HG03103 (cell line): ENCODE measurements around the gene EEF1AKMT1.
A peak's percentile ranks its signal among the peaks of the same experiment; 100 is the strongest.

Experiments used
- ATAC-seq: cut with Tn5 transposase; IDR thresholded peaks from one replicate; pipeline ENCODE4 v1.9.1; 2021; ENCODE audit warnings: low read depth; ENCODE audit not compliant: unreplicated experiment

Gene EEF1AKMT1

DNA sequence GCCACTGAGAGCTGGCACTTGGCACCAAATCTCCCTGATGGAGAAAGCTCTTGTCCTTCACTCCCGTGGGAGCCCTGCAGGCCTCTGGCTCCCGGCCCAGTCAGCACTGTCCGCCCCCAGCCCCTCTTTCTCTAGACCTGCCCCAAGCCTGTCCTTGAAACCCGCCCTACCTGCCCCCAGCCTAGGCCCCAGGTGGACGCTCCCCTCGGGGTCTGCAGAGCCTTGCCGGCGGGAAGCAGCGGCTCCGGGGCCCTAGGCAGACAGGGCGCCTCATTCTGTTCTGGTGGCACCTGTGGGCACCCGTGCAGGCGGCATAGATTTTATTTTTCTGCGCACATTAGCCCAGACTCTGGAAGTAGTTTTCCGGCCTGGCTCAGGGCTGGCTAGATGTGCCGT, 52.7 kb downstream of the EEF1AKMT1 start:
- no peak for ATAC-seq

DNA sequence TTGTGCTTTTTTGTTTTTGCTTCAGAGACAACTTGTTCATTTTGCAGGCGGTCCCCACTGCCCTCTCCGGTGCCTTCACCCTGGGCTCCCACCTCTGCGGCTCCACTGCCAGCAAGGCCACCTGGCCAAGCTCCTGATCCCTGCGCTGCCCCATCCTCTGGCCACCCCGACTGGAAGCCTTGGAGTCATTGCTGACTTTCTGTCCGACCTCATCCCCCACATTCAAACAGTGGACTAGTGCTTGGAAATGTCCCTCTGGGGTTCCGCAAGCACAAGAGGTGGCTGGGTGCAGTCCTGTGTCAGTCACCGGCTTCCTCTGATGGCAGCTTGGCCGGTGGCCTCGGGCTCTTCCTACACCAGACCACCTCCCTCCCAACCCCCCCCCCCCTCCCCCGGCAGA, 53.3 kb downstream of the EEF1AKMT1 start:
- no peak for ATAC-seq

DNA sequence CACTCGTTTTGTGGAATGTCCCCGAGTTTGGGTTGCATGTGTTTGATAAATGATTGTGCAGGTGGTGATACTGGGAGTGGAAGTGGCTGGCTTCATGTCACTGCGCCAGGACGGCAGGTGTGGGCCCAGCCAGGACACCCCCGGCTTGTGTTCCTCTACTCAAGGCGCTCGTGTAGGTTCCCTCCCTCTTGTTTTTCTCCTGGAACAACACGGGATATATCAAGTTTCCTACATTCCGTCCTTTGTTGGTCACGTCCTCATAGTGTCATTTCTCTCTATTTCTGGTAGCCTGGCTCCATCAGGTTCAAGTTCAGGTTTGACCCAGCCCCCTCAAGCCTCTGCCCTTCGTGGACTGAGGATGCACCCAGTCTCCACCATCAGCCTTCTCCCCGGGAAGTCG, 54.0 kb downstream of the EEF1AKMT1 start:
- ATAC-seq, result no peak

DNA sequence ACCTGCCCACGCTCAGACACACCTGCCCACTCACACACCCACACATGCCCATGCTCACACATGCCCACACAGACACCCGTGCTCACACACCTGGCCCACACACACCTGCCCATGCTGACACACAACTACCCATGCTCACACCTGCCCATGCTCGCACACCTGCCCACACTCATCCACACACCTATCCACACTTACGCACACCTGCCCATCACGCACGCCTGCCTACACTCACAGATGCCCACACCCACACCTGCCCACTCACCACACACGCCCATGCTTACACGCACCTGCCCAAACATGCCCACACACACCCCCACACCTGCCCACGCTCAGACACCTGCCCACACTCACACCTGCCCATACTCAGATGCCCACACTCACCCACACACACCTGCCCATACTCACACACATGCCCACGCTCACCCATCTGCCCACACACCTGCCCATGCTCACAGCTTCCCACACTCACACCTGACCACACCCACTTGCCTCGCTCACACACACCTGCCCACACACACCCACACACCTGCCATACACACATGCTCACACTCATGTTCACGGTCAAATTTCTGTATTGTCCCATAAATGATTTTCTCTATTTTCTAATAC, 54.7 kb downstream of the EEF1AKMT1 start:
- ATAC-seq, result no peak

DNA sequence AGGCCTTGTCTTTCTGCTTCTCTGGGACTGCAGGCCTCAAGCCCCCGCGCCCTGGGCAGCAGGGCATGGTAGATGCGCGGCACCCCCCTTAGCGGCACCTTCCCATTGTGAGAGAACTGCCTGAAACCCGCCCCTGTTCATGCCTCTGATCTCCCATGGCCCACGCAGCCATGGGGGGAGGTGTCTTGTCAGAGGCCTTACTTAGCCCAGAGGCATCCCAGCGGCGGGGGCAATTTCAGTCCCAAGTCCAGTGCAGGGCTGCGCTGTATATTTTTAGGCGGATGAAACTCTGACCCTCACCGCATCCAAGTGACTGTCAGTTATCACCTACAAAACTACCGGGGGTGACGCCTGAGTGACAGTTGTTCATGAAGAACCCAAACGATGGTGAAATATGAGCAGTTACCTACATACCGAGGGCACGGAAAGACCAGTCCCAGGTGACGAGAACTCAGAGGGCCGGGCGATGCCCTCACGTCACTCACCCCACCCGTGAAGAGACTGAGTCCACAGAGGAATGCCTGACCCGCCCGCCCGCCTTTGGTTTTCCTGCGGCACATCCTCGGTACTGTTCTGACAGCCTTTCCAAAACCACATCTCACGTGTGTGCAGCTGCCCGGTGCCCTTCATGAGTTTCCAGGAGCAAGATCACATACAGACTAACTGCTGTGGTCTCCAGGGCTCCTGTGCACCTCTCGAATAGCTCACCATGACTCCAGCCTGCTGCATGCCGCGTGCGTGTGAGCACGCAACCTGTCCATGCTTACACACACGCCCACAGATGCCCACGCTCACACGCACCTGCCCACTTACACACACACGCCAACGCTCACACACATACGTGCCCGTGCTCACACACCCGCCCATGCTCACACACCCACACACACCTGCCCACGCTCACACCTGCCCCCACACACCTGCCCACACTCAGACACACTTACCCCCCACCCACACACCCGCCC, 55.9 kb downstream of the EEF1AKMT1 start:
- no peak for ATAC-seq

- no peak for ATAC-seq
Observed at GRCh38 chr13:20716951-20717350, 56.8 kb downstream of the EEF1AKMT1 start.

DNA sequence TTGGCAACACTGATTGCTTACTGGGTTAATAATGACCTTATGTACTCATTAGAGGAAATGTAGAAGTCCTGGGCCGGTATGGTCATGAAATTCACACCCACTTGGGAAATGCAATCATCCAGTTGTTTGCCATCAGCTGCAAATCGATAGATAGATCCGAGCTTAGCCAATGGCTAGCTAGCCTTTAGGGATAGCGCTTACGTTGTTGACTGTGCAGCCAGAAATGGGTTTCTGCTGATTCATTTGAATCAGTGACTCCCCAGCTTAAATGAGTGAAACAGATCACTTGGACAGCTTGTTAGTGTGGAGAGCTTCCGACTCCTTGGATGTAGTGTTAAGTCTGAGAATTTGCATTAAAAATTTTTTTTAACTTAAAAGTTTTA, 58.4 kb downstream of the EEF1AKMT1 start:
- no peak for ATAC-seq

DNA sequence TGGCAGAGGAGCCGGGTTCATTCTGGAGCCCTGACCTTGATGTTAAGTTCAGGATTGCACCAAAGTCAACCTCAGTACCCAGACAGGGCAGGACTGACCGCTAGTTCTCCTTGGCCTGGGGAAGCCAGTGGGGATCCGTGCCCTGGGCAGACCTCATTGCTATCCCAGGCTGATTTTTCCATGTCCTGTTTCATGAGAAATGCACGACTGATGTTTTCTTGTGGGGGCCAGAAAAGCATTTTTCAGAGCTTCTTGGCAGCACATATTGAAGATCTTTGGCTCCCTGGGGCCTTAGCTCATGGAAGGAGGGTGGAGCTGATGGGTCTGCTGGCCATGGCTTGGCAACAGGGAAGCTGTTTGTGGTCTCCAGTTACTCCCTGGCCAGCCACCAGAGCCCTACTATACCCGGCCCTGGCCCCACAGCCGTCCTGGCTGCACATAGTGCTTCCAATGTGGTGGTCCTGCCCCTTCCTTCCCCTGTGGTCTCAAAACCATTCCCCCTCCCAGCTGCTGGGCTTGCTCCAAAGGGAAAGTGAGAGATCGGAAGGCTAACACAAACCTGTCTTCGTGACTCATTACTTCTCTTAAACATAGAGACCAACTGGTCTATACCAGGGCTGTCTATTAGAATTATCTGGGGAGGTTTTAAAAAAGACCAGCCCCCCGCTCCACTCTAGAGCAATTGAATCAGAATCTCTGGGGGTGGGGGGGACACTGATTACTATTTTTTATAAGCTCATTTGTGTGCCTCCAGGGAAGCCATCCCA, 59.0 kb downstream of the EEF1AKMT1 start:
- ATAC-seq, result no peak

- no peak for ATAC-seq
Observed at GRCh38 chr13:20714161-20714560, 59.6 kb downstream of the EEF1AKMT1 start.

DNA sequence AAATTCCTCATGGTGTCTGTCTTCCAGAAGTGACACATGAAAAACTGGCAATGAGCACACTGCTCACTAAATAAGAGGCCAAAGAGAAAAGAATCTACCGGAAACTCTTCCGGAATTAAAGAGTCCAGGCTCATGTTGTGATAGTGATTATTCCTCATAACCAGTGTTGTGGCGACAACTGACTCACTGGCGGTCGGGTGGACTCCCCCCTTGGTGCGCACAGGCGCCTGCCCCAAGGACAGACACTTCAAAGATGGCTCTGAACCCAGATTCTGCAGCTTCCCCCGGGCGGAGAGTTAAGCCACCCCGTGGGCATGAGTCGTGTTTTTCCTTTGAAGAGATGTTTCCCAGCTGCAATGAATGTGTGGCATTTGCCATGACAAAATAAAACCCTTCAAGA, 60.0 kb downstream of the EEF1AKMT1 start:
- ATAC-seq, result no peak

DNA sequence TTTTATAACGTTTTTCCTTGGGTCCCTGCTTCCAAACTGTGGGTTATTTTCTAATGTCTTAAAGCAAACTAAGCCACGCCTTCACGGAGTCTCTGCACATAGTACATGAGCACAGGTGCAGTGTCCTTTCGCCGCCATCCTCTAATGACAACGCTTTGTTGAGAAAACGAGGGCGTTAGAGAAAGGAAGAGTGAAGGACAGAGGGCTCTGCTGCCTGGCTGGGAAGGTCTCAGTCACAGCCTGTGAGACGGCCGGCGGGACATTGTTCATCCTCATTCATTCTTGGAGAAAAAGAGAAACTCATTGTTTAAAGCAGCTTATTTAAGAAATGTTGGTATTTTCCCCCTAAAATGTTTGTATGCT, 60.8 kb downstream of the EEF1AKMT1 start:
- ATAC-seq, result no peak

GRCh38 chr13:20711301-20712044, 62.3 kb downstream of the EEF1AKMT1 start:
- no peak for ATAC-seq

DNA sequence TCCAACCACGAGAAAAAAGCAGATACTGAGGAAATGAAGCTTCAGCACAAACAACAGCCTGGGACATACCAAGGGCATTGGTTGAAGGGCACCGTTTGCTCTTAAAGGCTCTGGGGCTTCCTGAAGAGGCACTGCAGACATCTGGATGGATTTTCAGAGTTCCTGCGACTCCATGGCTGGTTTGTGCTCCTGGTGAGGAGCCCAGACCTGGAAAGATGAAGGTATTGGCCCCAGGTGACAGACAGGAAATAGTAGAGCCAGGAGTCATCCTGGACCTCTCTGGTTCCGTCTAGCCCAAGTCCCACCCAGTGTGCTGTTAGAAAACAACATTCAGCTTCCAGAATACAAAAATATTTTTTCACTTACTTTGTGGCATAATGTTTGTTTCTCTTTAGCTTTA, 64.0 kb downstream of the EEF1AKMT1 start:
- no peak for ATAC-seq

DNA sequence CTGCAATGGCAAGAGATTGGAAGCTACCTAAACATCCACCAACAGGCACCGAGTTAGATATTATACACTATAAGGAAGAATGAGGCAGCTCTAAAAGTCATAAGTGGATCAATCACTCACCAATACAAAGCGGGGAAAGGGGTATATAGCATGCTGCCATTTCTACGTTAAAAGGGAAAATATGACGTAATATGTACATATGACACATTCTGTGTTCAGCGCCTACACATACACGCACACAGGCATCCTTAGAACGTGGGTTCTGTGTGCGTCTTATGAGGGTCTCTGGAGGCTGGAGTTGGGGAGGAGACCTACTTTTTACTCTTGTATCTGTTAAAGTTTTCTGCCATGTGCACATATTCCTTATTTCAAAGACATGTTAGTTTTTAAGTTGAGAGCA, 64.4 kb downstream of the EEF1AKMT1 start:
- no peak for ATAC-seq

GRCh38 chr13:20708216-20708615, 65.5 kb downstream of the EEF1AKMT1 start:
- no peak for ATAC-seq

DNA sequence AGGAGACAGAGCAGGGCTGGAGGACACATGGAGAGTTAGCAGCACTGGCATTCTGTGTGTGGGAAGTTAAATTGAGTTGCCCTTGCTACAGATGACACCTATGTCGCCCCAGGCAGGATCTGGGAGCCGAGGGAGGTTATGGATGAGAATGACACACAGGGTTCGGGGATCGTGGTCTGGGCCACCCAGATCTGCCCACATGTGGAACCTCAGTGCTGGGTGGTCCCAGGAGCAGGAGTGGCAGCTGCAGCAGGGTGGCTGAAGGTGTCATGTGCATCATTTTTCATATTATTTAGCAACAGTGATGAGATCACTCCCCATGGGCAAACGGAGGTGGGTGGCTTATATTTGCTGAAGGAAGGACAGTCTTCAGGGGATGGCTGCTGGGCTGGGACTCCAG, 67.1 kb downstream of the EEF1AKMT1 start:
- no peak for ATAC-seq

GRCh38 chr13:20704459-20705069, 69.2 kb downstream of the EEF1AKMT1 start:
- no peak for ATAC-seq

DNA sequence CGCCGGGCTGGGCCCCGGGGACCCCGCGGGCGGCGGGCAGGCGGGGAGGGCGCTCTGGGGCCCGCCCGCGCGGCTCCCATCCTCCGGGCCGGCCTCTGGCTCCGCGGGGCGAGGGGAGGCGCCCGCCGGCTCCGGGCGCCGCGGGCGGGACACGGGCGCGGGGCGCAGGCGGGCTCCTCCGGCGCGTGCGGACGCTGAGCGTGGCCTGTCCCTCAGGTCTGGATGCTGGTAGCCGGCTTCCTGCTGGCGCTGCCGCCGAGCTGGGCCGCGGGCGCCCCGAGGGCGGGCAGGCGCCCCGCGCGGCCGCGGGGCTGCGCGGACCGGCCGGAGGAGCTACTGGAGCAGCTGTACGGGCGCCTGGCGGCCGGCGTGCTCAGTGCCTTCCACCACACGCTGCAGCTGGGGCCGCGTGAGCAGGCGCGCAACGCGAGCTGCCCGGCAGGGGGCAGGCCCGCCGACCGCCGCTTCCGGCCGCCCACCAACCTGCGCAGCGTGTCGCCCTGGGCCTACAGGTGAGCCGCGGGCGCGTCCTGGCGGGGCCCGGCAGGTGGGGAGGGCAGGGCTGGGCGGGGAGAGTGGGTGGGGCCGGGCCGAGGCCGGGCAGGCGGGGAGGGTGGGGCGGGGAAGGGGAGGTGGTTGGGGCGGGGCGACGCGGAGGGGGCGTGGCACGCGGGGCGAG, 69.8 kb downstream of the EEF1AKMT1 start:
- peak; percentile 74 for ATAC-seq

GRCh38 chr13:20702915-20703779, 70.6 kb downstream of the EEF1AKMT1 start, which contains the start of gene IL17D:
IL17D (plus strand) TSS chr13:20703699; CDS start chr13:20704002, 303 bp downstream.
- peak; percentile 23 for ATAC-seq
